HG02938 (cell line): Measurements from ENCODE around the gene STK39.
A peak's percentile ranks its signal among the peaks of the same experiment; 100 is the strongest.

Experiments
- ATAC-seq: cut with Tn5 transposase; IDR thresholded peaks from one replicate; pipeline ENCODE4 v1.9.1; 2021; ENCODE audit warnings: mild to moderate bottlenecking, moderate library complexity; ENCODE audit not compliant: unreplicated experiment

The STK39 gene

GRCh38 chr2:168244318-168244717, 3.1 kb downstream of the STK39 start:
- no peak for ATAC-seq

GRCh38 chr2:168243061-168243460, 4.3 kb downstream of the STK39 start:
- no peak for ATAC-seq

GRCh38 chr2:168241746-168242145, 5.6 kb downstream of the STK39 start:
- no peak for ATAC-seq

DNA sequence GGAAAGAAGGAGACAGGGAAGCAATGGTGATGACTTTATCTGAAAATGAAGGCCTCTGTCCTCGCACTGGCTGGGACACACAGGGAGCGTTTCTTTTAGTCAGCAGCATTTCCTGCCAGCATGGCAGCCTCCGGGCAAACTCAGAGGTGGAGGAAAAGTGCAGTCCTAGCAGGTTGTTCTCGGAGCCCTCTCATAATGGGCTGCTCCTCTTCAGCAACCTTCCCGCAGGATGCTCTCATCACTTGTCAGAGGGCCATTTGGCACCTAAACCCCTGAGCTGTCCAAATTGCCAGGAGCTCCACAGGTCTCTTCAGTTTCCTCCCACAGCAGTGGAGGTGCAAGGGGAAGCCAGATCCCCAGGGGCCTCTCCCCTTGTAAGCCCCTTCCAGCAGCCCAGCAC, 6.2 kb downstream of the STK39 start:
- ATAC-seq = no peak

DNA sequence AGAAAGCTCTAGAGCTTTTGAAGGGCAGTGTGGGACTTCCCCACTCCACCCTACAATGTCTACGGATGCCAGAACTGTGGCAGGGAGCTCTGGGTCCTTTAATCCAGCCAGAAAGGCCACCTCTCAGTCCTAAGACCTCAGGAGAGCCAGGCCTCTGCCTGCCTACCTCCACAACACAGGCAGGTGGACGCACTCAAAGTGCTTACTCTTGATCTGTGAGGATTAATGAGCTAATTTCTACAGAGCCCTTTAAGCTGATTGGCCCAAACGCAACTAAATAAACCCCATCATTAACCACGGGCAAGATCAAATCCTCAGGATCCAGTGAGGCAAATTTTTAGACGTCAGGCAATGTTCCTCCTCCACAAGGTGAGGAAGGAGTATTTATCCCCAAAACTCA, 8.1 kb downstream of the STK39 start:
- no peak for ATAC-seq

DNA sequence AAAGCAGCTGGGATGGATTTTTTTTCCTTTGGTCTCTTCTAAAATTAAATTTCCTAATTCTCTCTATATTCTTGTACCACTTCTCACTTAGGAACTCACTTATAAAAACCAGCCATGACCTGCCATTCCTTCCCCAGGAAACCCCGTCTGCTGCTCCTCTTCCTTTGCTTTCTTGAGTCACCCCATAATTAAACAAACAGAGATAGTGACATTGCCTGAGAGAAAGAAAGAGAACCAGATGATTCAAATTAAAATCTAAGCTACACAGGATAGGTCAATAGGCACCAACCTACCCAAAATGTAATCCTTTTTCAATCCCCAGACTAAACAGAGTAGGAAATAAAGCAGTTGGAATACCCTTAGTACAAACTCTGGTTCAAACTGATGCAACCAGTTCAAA, 9.7 kb downstream of the STK39 start:
- no peak for ATAC-seq

DNA sequence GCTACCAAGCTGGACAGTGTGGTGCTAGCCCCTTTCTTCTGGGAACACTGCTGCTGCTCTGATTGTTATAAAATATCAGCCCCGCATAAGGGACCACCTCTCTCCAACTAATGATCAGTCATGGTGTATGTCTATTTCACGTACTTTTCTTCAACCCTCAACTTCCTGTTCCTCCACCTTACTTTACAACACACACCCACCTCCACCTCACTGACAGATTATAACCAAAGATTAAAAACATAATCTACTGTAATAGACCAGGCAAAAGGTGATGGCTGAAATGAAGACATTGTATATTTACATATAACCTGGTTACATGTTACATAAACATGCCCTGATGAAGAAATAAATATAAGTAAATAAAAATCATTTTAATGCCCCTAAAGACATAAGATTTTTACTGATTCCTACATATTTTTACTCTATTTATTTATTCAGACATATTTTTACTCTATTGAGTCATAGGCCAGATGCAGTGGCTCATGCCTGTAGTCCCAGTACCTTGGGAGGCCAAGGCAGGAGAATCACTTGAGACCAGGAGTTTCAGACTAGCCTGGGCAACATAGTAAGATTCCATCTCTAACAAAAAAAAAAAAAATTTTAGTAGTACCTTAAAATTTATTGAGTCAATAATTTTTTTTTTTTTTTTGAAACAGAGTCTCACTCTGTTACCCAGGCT, 12.8 kb downstream of the STK39 start:
- no peak for ATAC-seq

DNA sequence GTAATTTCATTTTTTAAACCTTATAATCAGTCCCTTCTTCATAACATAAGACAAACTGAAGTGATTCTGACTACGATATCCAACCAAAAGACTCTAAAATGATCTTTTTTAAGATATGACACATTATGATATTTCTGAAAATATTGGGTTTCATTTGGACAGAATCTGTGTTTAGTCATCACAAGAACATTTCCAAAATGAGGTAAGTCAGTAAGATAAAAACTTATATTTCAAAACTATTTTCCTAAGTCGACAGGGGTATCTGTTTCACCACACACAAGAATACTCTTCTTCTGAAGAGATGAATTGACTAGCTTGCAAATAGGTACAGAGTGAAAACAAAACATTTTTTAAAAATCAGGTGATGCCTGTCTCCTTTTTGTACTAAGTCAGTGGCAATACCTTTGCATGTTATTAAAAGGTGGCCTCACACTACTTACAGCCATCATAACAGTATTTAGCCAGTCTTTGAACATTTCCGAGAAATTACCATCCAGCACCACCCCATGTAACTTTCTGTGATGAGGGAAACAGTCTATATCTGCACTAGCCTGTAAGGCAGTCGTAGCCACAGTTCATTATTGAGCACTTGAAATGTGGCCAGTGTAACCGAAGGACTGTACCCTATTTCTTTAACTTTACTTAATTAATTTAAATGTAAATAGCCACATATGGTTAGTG, 13.5 kb downstream of the STK39 start:
- no peak for ATAC-seq

DNA sequence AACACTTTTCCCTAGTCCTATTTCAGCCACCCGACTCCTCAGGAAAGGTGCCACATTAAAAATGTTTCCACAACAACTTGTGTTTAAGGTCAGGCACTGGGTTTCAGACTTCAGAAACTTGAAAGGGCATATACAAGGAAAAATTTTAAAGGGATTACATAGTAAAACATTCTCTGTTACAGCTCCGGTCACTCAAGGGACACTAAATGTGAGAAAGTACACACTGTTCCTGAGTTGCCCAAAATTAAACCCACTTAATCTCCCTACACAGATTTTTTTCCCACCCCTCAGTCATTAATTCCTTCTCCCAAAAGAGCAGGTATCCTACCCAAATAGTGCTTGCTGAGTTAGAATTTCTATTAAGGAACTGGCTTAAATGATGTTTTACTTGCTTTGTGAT, 14.2 kb downstream of the STK39 start:
- ATAC-seq = no peak

DNA sequence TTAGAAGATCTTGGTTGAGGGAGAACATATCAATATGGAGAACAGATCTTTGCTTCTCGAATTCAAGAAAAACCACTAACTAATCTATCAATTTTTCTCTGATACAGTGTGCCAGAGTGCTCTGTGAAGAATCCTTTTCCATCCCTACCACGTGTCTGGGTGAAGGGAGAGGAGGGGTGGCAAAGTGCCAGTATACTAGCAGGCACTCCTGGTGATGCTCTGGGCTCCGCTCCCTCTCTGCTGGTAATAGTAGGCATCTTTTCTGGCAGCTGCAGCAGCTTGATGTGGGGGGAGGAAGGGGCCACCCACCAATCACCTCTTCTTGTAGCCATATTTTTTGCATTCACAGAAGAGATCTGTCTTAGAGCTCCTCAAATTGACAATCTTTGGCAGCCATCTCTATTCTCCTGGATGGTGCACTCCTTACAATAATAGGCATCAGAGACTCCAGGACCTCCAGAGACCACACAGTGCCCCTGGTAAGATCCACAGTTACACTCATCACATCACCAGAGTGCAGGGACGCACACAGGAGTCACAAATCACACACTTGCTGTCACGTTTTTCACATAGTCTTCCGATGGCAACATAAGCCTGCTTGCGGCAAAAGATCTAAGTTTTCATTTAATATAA, 15.7 kb downstream of the STK39 start:
- ATAC-seq = no peak

- no peak for ATAC-seq
Observed at GRCh38 chr2:168230389-168230788, 17.0 kb downstream of the STK39 start.

GRCh38 chr2:168224346-168224745, 23.0 kb downstream of the STK39 start:
- ATAC-seq = no peak

- ATAC-seq = no peak
Observed at GRCh38 chr2:168222088-168222487, 25.3 kb downstream of the STK39 start.

- ATAC-seq = no peak
Observed at GRCh38 chr2:168220965-168221819, 26.2 kb downstream of the STK39 start.

DNA sequence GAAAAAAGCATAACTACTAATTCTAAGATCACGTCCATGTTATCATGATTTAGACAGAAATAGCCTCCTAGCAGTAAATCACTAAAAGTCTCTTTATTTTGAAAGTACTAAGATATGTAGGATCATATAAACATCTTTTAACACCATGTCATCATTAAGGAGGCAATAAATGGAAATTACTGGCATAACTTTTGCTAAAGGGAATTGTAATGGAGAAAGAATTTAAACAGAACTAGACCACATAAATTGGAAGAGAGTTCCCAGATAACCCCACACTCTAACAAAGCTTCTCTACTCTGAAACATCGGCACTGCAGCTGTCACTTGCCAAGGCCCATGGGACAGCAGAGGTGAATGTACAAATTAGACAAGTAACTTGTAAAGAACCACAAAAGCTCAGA, 29.5 kb downstream of the STK39 start:
- no peak for ATAC-seq

- ATAC-seq = no peak
Observed at GRCh38 chr2:168216351-168217005, 30.9 kb downstream of the STK39 start.

DNA sequence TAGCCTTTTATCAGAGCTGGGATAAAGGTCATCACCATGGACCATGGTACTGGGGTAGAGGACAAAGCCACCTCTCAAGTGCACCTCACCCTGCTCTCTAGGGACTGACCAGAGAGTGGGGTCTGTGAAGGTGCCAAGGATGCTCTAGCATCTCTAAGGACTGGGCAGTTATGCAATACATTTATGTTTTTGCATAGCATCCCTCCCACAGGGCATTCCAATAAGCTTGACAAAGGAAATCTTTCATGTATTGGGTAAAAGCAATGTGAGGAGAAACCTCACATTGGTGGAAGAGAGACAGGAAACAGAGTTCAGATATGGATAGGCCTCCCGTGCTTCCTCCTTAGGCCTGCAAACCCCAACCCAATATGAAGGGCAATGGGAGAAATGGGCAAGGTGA, 31.6 kb downstream of the STK39 start:
- no peak for ATAC-seq

- no peak for ATAC-seq
Observed at GRCh38 chr2:168212866-168213265, 34.5 kb downstream of the STK39 start.

- no peak for ATAC-seq
Observed at GRCh38 chr2:168212167-168212566, 35.2 kb downstream of the STK39 start.

DNA sequence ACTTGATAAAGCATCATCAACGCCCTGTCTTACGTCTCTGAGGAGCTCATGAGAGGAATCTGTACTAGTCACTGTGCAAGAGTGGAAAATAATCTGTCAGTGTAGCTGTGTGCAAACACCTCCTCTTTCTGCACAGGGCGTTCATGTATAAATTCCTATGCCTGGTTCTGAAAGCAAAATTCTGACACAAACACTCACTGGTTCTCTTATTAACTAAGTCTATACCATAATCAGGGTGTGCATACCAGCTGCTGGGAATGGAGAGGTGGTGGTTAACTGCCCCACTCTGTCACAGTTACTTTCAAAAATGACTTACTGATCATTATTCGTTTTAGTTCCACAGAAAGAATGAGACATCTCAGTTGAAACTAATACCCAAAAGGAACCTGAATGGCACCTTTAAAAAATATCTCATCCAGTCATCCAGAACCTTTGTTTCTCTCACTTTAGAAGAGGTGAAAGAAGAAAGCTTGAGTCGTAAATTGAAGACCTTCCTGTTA, 35.7 kb downstream of the STK39 start:
- ATAC-seq = peak; percentile 69
